Skeletal muscle tissue (tissue), 4 donors: Measurements from ENCODE around the gene FBXO42. TPM values are rescaled to one million over a fixed set of nuclear protein-coding genes. Genes with fewer than 3 reads are reported as not detected.

Experiments
- H3K27ac ChIP-seq: one replicate; pipeline ENCODE4 v1.7.0; 2013; ENCODE audit warnings: mild to moderate bottlenecking, low read depth, low read length, inconsistent platforms
- H3K27me3 ChIP-seq, 3 donors: one replicate each; pipeline ENCODE4 v1.7.0; 2013; ENCODE audit warnings: low read length in 3 of 3; ENCODE audit not compliant: control insufficient read depth in 3 of 3, insufficient read depth in 3 of 3
- H3K36me3 ChIP-seq, 3 donors: one replicate each; pipeline ENCODE4 v1.7.0; 2013; ENCODE audit warnings: low read length in 3 of 3; ENCODE audit not compliant: control insufficient read depth in 3 of 3, insufficient read depth in 3 of 3
- H3K4me1 ChIP-seq, 3 donors: one replicate each; pipeline ENCODE4 v1.7.0; 2013; ENCODE audit warnings: low read length in 3 of 3, mild to moderate bottlenecking in 3 of 3; ENCODE audit not compliant: control insufficient read depth in 3 of 3, insufficient read depth in 3 of 3
- H3K4me3 ChIP-seq, 3 donors: one replicate each; pipeline ENCODE4 v1.7.0; 2013; ENCODE audit warnings: low read length in 3 of 3
- H3K9ac ChIP-seq, 3 donors: one replicate each; pipeline ENCODE4 v1.7.0; 2013; ENCODE audit warnings: low read length in 3 of 3, mild to moderate bottlenecking in 3 of 3, moderate library complexity in 2 of 3, low read depth in 1 of 3
- H3K9me3 ChIP-seq, 3 donors: one replicate each; pipeline ENCODE4 v1.7.0; 2013; ENCODE audit warnings: low read length in 3 of 3; ENCODE audit not compliant: control insufficient read depth in 3 of 3
- total RNA-seq: library from RNA; depleted of rRNA; stranded (reverse); fragments of >200 nt; gene quantifications from one replicate; pipeline ENCODE4 v1.2.3, GENCODE V29; 2014
- donor health status: Osteomylitis.

Gene FBXO42
- total RNA-seq, 1 donor from 2014 or later: 12.0 TPM

DNA sequence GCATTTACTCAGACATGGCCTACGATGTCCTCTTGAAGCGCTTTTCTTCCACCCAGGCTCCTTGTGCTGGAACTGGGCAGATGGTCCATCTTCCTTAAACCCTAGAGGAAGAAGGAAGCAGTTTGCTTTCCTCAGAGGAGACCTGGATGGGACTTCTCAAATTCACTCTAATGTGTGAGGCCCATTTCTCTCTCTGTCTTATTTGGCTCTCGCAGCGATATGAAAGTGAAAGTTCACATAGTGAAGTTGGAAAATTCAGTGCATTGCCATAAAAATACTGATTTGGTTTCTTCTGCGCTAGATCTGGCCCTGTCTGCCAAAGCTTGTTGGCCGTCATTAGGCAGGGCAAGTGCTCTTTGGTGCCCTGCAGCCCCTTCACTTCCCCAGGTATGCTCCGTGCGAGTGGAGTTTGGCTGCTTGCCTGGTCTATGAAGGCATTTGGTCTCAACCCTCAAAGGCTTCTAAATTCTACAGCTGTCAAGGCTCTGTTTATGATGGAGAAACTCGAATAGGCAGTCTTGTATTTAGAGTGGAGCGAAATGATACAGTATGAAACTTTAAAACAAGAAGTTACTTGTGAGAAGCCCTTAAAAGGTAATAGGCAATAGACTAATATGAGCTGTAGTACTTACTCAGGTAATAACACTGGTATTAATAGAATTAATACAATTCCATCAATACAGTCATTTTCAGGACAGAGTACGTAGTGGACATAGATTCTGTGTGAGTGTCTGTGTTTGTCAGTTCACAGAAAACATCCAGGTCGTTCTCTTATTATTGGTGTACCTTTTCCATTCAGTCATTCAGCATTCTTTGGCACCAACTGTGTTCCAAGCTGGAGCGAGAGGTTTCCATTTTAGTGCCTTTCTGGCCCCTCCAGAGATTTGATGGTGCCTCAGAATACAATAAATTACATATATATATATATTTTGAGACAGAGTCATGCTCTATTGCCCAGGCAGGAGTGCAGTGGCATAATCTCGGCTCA, 35.2 kb upstream of the FBXO42 start:
- H3K27ac ChIP-seq: peak overlapping the region; percentile 78
- peaks cover 64 to 72% (median 65%) of the 10 kb centered on the region in 3 donors for H3K4me1 ChIP-seq
- H3K4me3 ChIP-seq: peak overlapping the region; percentile 61 to 79 (median 76)
- H3K27me3 ChIP-seq: no peaks in the 10 kb centered on the region
- H3K9ac ChIP-seq: peak overlapping the region; percentile 8 to 74 (median 54)
- H3K36me3 ChIP-seq: no peaks in the 10 kb centered on the region
- H3K9me3 ChIP-seq: no peaks in the 10 kb centered on the region

DNA sequence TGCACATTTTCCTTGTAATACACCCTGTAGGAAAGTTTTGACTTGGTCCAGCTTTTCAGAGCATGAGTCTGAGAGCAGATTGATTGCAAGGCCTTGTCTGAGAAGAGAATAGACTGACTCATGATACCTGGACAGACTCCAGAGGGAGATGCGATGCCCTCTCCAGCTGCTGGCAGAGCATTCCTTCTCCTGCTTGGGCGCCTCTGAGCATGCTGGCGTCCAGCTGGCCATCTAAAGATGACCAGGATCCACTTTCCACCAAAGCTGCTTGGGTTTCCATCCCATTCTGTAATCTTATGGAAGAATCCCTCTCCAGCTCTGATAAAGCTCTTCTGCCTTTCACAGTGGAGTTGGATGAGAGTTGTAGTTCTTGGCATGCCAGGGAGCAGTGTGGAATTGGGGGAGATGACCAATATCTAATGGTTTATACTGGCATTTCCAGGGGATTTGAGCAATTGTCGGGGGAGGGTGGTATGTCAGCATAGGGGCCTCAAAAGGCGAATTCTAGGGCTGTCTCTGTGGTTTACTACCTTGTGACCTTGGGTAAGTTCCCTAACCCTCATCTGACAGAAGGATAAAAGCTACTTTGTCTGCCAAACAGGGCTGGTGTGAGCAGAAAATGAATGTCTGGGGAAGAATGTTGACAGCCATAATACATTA, 34.3 kb upstream of the FBXO42 start:
- Histone ChIP-seq H3K27me3 (no peaks in the 10 kb centered on the region), H3K9ac (peak overlapping the region in 2 of 3 donors; percentile 8 to 54), H3K4me3 (peak overlapping the region; percentile 61 to 79 (median 76)), H3K4me1 (peaks cover 55 to 63% (median 56%) of the 10 kb centered on the region in 3 donors), H3K27ac (peak overlapping the region; percentile 78), H3K36me3 (no peaks in the 10 kb centered on the region), H3K9me3 (no peaks in the 10 kb centered on the region)

DNA sequence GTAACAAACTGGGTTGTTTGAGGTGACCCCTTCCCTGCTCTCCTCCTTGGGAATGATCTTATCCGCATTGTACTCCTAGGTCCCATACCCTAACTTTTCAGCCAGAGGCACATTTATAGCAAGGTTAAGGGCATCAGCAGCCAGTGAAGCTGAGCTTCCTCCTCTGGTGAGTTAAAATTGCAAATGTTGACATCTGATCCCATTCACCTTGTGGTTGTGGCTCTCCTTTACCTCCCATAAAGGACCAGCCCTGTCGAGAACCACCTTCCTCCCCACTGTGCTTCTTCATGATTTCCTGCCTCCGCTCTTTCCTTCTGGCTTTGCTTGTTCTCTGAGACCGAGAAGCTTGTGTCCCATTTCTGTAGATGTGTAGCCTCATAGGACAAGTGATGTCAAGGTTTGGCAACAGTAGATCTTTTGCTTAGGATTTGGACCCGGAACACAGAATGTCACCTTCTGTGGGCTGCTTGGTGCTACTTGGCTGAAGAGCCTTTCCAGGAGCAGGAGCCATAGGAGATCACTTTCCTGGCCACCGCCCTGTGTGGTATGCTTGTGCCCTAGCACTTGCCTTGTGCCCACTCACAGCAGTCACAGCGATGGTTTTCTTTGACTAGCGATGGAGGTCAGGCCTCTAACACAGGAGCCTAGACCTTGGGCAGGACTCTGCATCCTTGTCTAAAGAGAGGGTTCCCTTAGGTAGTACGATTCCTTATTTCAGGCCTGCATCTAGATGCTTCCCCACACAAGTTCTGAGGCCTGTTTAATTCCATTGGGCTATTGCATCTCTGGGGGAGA, 33.6 kb upstream of the FBXO42 start:
- Histone ChIP-seq H3K27ac (peak overlapping the region; percentile 78), H3K4me3 (peak overlapping the region; percentile 0 to 79 (median 19)), H3K9me3 (no peaks in the 10 kb centered on the region), H3K36me3 (no peaks in the 10 kb centered on the region), H3K9ac (peak overlapping the region in 1 of 3 donors; percentile 24), H3K4me1 (peaks cover 47 to 56% (median 49%) of the 10 kb centered on the region in 3 donors), H3K27me3 (no peaks in the 10 kb centered on the region)

DNA sequence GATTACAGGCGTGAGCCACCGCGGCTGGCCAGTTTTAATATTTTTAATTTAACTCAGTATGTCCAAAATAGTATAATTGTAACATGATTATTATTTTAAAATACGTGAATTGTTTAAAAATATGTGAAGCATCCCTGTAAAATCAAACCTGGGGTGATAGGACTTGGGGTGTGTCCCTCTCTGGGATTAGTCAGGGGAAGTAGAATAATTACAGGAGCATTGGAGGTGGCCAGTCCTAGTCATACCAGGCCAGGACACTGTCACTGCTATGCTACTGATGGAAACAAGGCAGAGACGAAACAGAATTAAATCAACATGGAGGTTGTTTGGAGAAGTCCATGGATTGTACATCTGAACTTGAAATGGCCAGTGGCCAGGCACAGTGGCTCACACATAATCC, 31.6 kb upstream of the FBXO42 start:
- Histone ChIP-seq H3K4me1 (peaks cover 39 to 47% (median 42%) of the 10 kb centered on the region in 3 donors), H3K36me3 (no peaks in the 10 kb centered on the region), H3K9me3 (no peaks in the 10 kb centered on the region), H3K9ac (peak overlapping the region in 1 of 3 donors; percentile 3), H3K4me3 (no peak overlapping the region), H3K27me3 (no peaks in the 10 kb centered on the region), H3K27ac (no peak overlapping the region)

DNA sequence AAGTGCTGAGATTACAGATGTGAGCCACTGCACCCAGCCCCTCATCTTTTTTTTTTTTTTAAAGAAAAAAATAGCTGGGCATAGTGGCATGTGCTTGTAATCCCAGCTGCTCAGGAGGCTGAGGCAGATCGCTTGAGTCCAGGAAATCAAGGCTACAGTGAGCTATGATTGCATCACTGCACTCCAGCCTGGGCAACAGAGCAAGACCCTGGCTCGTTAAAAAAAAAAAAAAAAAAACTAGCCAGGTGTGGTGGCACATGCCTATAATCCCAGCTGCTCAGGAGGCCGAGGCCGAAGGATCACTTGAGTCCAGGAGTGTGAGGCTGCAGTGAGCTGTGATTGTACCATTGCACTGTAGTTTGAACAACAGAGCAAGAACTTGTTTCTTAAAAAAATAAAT, 28.6 kb upstream of the FBXO42 start:
- H3K27ac ChIP-seq: no peak overlapping the region
- no peak overlapping the region for H3K4me3 ChIP-seq
- H3K36me3 ChIP-seq: peaks cover 0 to 4% (median 0%) of the 10 kb centered on the region in 3 donors
- no peaks in the 10 kb centered on the region for H3K9me3 ChIP-seq
- H3K9ac ChIP-seq: no peak overlapping the region
- no peaks in the 10 kb centered on the region for H3K27me3 ChIP-seq
- peaks cover 34 to 48% (median 45%) of the 10 kb centered on the region in 3 donors for H3K4me1 ChIP-seq

DNA sequence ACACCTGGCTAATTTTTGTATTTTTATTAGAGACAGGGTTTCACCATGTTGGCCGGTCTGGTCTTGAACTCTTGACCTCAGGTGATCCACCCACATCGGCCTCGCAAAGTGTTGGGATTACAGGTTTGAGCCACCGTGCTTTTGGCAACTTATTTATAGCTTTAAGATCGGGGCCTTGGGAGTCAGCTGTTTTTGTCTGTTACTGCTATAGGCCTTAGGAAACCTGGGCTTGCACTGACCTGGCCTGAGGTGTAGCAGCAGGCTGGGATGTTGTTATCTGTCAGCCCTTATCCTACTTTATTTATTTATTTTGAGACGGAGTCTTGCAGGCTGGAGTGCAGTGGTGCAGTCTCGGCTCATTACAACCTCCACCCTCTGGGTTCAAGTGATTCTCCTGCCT, 26.2 kb upstream of the FBXO42 start:
- Histone ChIP-seq H3K9me3 (no peaks in the 10 kb centered on the region), H3K9ac (peak overlapping the region in 1 of 3 donors; percentile 16), H3K27ac (no peak overlapping the region), H3K36me3 (peaks cover 0 to 4% (median 0%) of the 10 kb centered on the region in 3 donors), H3K4me1 (peaks cover 40 to 51% (median 45%) of the 10 kb centered on the region in 3 donors), H3K4me3 (no peak overlapping the region), H3K27me3 (no peaks in the 10 kb centered on the region)

DNA sequence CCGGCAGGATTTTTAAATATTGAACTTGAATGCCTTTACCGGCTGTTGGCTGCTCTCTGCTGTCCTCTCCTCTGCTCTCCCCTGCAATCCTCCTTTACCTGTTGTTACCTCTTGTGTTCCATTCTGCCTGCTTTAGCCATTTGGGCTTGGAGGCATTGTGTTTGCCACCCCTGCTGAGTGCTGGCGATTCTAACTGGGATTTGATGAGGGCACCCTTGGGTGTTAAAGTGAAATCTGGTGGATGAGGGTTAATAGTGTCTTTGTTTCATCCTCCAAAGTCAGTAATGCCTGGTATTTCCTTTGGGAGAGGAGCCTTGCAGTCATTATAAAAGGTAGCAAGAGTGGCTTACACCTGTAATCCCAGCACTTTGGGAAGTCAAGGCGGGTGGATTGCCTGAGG, 24.7 kb upstream of the FBXO42 start:
- Histone ChIP-seq H3K9me3 (no peaks in the 10 kb centered on the region), H3K36me3 (peaks cover 0 to 4% (median 0%) of the 10 kb centered on the region in 3 donors), H3K9ac (peak overlapping the region in 1 of 3 donors; percentile 12), H3K27me3 (no peaks in the 10 kb centered on the region), H3K27ac (peak overlapping the region; percentile 30), H3K4me3 (no peak overlapping the region), H3K4me1 (peaks cover 50 to 60% (median 53%) of the 10 kb centered on the region in 3 donors)

DNA sequence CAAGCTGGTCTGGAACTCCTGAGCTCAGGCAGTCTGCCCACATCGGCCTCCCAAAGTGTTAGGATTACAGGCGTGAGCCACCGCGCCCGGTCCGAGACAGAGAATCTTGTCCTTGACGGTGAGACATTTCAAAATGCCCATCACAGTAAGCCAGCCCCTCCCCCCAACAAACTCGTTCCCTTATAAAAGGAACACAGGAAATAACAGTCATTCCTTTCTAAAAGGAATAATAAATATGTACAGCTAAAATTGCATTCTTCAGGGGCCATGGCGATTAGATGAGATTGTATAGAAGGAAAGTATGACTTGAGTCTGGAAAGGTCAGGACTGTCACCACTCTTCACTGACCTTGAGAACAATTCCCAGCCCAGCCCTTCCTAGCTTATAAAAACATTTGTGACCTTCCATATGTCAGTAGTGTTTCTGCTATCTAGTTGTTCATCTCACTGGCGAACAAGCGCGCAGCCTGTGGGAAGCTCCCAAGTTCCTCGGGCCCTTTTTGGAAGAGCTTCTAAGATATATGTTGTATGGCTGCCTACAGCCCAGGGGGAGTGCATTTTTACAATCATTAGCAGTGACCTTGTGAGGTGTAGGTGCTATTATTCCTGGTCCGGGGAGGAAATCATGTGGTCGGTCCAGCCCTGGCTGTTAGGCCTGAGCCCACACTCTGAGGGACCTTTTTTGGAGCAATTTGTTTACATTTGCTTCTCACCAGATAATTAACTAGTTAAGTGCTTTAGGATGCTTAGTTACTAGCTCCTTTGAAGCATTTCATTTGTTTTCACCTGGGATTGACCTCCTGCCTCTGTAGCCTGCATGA, 23.5 kb upstream of the FBXO42 start:
- H3K27ac ChIP-seq: peak overlapping the region; percentile 60
- H3K9ac ChIP-seq: peak overlapping the region in 1 of 3 donors; percentile 58
- peaks cover 0 to 4% (median 0%) of the 10 kb centered on the region in 3 donors for H3K36me3 ChIP-seq
- no peaks in the 10 kb centered on the region for H3K9me3 ChIP-seq
- no peaks in the 10 kb centered on the region for H3K27me3 ChIP-seq
- peak overlapping the region in 2 of 3 donors; percentile 14 to 60 for H3K4me3 ChIP-seq
- peaks cover 50 to 65% (median 53%) of the 10 kb centered on the region in 3 donors for H3K4me1 ChIP-seq

DNA sequence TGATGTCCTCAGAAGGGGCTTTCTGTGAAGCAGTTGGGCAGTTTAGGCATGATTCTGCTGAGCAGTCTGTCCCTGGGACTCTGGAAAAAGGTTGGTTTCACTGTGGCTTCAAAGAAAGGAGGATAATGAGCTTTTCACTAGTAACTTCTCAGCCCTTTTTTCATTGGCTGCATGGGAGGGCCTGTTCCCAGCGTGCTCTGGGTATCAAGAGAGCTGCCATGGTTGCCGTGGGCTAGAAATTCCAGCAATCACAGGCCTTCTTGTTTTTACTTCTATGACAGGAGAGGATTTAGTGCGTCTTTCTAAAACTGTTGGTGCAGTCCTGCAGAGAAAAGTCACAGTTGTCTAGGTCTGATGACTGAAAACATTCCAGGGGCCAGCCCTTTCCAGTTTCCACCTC, 22.0 kb upstream of the FBXO42 start:
- no peak overlapping the region for H3K4me3 ChIP-seq
- no peaks in the 10 kb centered on the region for H3K27me3 ChIP-seq
- H3K27ac ChIP-seq: peak overlapping the region; percentile 55
- peaks cover 0 to 4% (median 0%) of the 10 kb centered on the region in 3 donors for H3K36me3 ChIP-seq
- peaks cover 55 to 69% (median 58%) of the 10 kb centered on the region in 3 donors for H3K4me1 ChIP-seq
- no peak overlapping the region for H3K9ac ChIP-seq
- H3K9me3 ChIP-seq: no peaks in the 10 kb centered on the region
